Panc1 (cell line): ENCODE data around the gene SLC9A2. TPM values are rescaled to one million over a fixed set of nuclear protein-coding genes. Genes with fewer than 3 reads are reported as not detected.

Experiments
- ATAC-seq: fragments of 200-7000 bp; cut with Tn5 transposase; 2 replicates; pipeline ENCODE4 v1.9.1; 2020; ENCODE audit warnings: mild to moderate bottlenecking, moderate library complexity
- BruUV-seq: library from RNA; stranded (reverse); fragments of 400-500 nt; replicated peaks from 2 replicates; lab custom pipeline; 2021; lab: Mats Ljungman, UMichigan
- CTCF ChIA-PET: fragments of 300-600 bp; sonication (Branson Sonifier 250); formaldehyde crosslinking; loops from one replicate; lab custom pipeline; 2022; ENCODE audit warnings: antibody characterized with exemption; lab: Charles Lee
- POLR2A ChIA-PET: fragments of 300-600 bp; sonication (Branson Sonifier 250); formaldehyde crosslinking; loops from one replicate; lab custom pipeline; 2022; ENCODE audit warnings: antibody characterized with exemption; lab: Charles Lee
- DNase-seq: peaks from one replicate; pipeline ENCODE4 v3.0.0-alpha.2; 2010; ENCODE audit warnings: low read depth, low spot score
- H3K27ac ChIP-seq: 2 replicates; pipeline ENCODE4 v1.5.1; 2011; ENCODE audit warnings: mild to moderate bottlenecking, low read length, inconsistent platforms
- H3K27me3 ChIP-seq: fragments of 200-500 bp; sonication (Bioruptor generic); 2 replicates; pipeline ENCODE4 v1.6.0; 2014; ENCODE audit warnings: low read length, inconsistent platforms; ENCODE audit not compliant: control insufficient read depth, insufficient read depth
- H3K36me3 ChIP-seq: fragments of 200-500 bp; sonication (Bioruptor generic); 2 replicates; pipeline ENCODE4 v1.5.1; 2014; ENCODE audit warnings: inconsistent platforms, mild to moderate bottlenecking, low read length, moderate library complexity; ENCODE audit not compliant: control insufficient read depth, insufficient read depth
- H3K4me1 ChIP-seq: 2 replicates; pipeline ENCODE4 v1.5.1; 2011; ENCODE audit warnings: inconsistent platforms, mild to moderate bottlenecking, low read length, moderate library complexity; ENCODE audit not compliant: control insufficient read depth, insufficient read depth
- H3K4me3 ChIP-seq, 2 experiments: 2 replicates each; pipeline ENCODE4 v1.5.1; 2011 to 2012; ENCODE audit warnings: low read depth in 2 of 2, low read length in 2 of 2, mild to moderate bottlenecking in 2 of 2, inconsistent platforms in 1 of 2, moderate library complexity in 1 of 2
- H3K9me3 ChIP-seq: fragments of 200-500 bp; sonication (Bioruptor generic); 2 replicates; pipeline ENCODE4 v1.5.1; 2014; ENCODE audit warnings: low read depth, mild to moderate bottlenecking, inconsistent platforms, low read length, moderate library complexity; ENCODE audit not compliant: control insufficient read depth, insufficient read depth
- CTCF ChIP-seq: fragments of 450-650 bp; IDR thresholded peaks from 2 replicates; pipeline ENCODE4 v1.5.1; 2017; ENCODE audit warnings: mild to moderate bottlenecking
- POLR2AphosphoS5 ChIP-seq: IDR thresholded peaks from 2 replicates; pipeline ENCODE4 v1.6.1; 2012; ENCODE audit warnings: mild to moderate bottlenecking, low read depth, low read length, moderate library complexity
- REST ChIP-seq, 2 experiments: IDR thresholded peaks; 2 replicates each; pipeline ENCODE4 v1.6.1; 2011 to 2012; ENCODE audit warnings: low read depth in 2 of 2, control low read depth in 1 of 2, low read length in 1 of 2, mild to moderate bottlenecking in 1 of 2, moderate library complexity in 1 of 2; ENCODE audit not compliant: insufficient read depth in 1 of 2
- SIN3A ChIP-seq: IDR thresholded peaks from 2 replicates; pipeline ENCODE4 v1.6.1; 2012; ENCODE audit warnings: low read depth, mild to moderate bottlenecking, low read length, moderate library complexity, borderline replicate concordance; ENCODE audit not compliant: insufficient read depth
- TCF7L2 ChIP-seq: IDR thresholded peaks from 2 replicates; pipeline ENCODE4 v1.6.1; 2011; ENCODE audit warnings: mild to moderate bottlenecking, low read depth, low read length, inconsistent platforms
- in situ Hi-C: cut with HindIII; loops from 2 replicates; pipeline ENCODE4 v1.10.0; 2016; ENCODE audit warnings: low sequenced_read_pairs, low pct_unique_long_range_greater_than_20kb
- intact Hi-C: fragments of 100-400 bp; cut with micrococcal nuclease; formaldehyde crosslinking; loops from one replicate; pipeline ENCODE4 v1.10.0; 2022; ENCODE audit not compliant: unreplicated experiment
- total RNA-seq: library from RNA; stranded (reverse); gene quantifications from one replicate; pipeline ENCODE4 v1.2.1, GENCODE V29; 2021; ENCODE audit not compliant: unreplicated experiment

SLC9A2 gene
- total RNA-seq, 1 experiment from 2014 or later: 4.1 TPM

GRCh38 chr2:102639429-102639828 is 20.1 kb downstream of the SLC9A2 start:
- no TSS peak for BruUV-seq
- Histone ChIP-seq H3K27ac (no peak overlapping the region), H3K4me1 (no peaks in the 10 kb centered on the region), H3K9me3 (no peaks in the 10 kb centered on the region), H3K27me3 (no peaks in the 10 kb centered on the region), H3K36me3 (no peaks in the 10 kb centered on the region), H3K4me3 (no peak overlapping the region)
- ATAC-seq: no peak
- CTCF ChIA-PET: no interaction called here
- DNase-seq: no peak
- POLR2A ChIA-PET: no interaction called here
- intact Hi-C loops: no loop called here
- TF ChIP-seq POLR2AphosphoS5 (no peak), TCF7L2 (no peak), SIN3A (no peak), CTCF (no peak), REST (IDR thresholded peaks at IDR 0.05; ENCODE audit: insufficient read depth in 1 of 2, low read depth in 2 of 2, low read length in 1 of 2) (no peak)
- in situ Hi-C loops: no loop called here

GRCh38 chr2:102652126-102652525 is 32.8 kb downstream of the SLC9A2 start:
- no peaks in the 10 kb centered on the region for H3K27me3 ChIP-seq
- DNase-seq (no peak), ATAC-seq (no peak)
- in situ Hi-C loops (no loop called here), intact Hi-C loops (no loop called here)
- TF ChIP-seq TCF7L2: no peak
- TF ChIP-seq REST (IDR thresholded peaks at IDR 0.05; ENCODE audit: insufficient read depth in 1 of 2, low read depth in 2 of 2, low read length in 1 of 2): no peak
- TF ChIP-seq CTCF: no peak
- no peak for TF ChIP-seq POLR2AphosphoS5
- no peak for TF ChIP-seq SIN3A
- no peak overlapping the region for H3K27ac ChIP-seq
- no peak overlapping the region for H3K4me3 ChIP-seq
- no peaks in the 10 kb centered on the region for H3K36me3 ChIP-seq
- CTCF ChIA-PET: no interaction called here
- no peaks in the 10 kb centered on the region for H3K9me3 ChIP-seq
- POLR2A ChIA-PET: no interaction called here
- no peaks in the 10 kb centered on the region for H3K4me1 ChIP-seq
- no TSS peak for BruUV-seq
